Skeletal muscle satellite cell (primary cell): ENCODE data around the gene LPAR1.

Experiments used
- H3K27me3 ChIP-seq: 2 replicates; pipeline ENCODE4 v1.7.0; 2013; ENCODE audit warnings: low read length; ENCODE audit not compliant: control insufficient read depth, insufficient read depth
- H3K36me3 ChIP-seq: 2 replicates; pipeline ENCODE4 v1.7.0; 2013; ENCODE audit warnings: mild to moderate bottlenecking, control low read depth, low read length; ENCODE audit not compliant: insufficient read depth
- H3K4me1 ChIP-seq: 2 replicates; pipeline ENCODE4 v1.7.0; 2013; ENCODE audit warnings: low read length; ENCODE audit not compliant: control insufficient read depth, insufficient read depth
- H3K4me2 ChIP-seq: 2 replicates; pipeline ENCODE4 v1.7.0; 2013; ENCODE audit warnings: mild to moderate bottlenecking, low read length
- H3K4me3 ChIP-seq: 2 replicates; pipeline ENCODE4 v1.7.0; 2013; ENCODE audit warnings: low read length
- H3K9ac ChIP-seq: 2 replicates; pipeline ENCODE4 v1.7.0; 2013; ENCODE audit warnings: mild to moderate bottlenecking, low read depth, low read length, moderate library complexity
- H3K9me3 ChIP-seq: replicated peaks from 2 replicates; pipeline ENCODE4 v1.7.0; 2013; ENCODE audit warnings: mild to moderate bottlenecking, control low read depth, low read length

Gene LPAR1

GRCh38 chr9:110996436-110997220 is 41.6 kb downstream of the LPAR1 start:
- peak overlapping the region; percentile 56 for H3K4me2 ChIP-seq
- H3K4me3 ChIP-seq: peak overlapping the region; percentile 47
- peaks cover 80% of the 10 kb centered on the region for H3K4me1 ChIP-seq
- H3K9me3 ChIP-seq: no peaks in the 10 kb centered on the region
- H3K27me3 ChIP-seq: no peaks in the 10 kb centered on the region
- H3K9ac ChIP-seq: peak overlapping the region; percentile 53
- peaks cover 18% of the 10 kb centered on the region for H3K36me3 ChIP-seq

GRCh38 chr9:110995420-110996340 is 42.6 kb downstream of the LPAR1 start:
- H3K27me3 ChIP-seq: no peaks in the 10 kb centered on the region

GRCh38 chr9:110994771-110995241 is 43.5 kb downstream of the LPAR1 start:
- Histone ChIP-seq H3K36me3 (peaks cover 18% of the 10 kb centered on the region), H3K9ac (peak overlapping the region; percentile 64), H3K4me3 (no peak overlapping the region), H3K4me2 (peak overlapping the region; percentile 38), H3K9me3 (no peaks in the 10 kb centered on the region), H3K27me3 (no peaks in the 10 kb centered on the region), H3K4me1 (peaks cover 63% of the 10 kb centered on the region)

More at GRCh38 chr9:110995420-110996340, 42.6 kb downstream of the LPAR1 start:
- Histone ChIP-seq H3K36me3 (peaks cover 26% of the 10 kb centered on the region), H3K9ac (peak overlapping the region; percentile 64), H3K4me2 (peak overlapping the region; percentile 38), H3K4me3 (no peak overlapping the region), H3K4me1 (peaks cover 71% of the 10 kb centered on the region), H3K9me3 (no peaks in the 10 kb centered on the region)

- no peaks in the 10 kb centered on the region for H3K9me3 ChIP-seq
- H3K4me3 ChIP-seq: no peak overlapping the region
- no peaks in the 10 kb centered on the region for H3K27me3 ChIP-seq
- H3K36me3 ChIP-seq: peaks cover 18% of the 10 kb centered on the region
- no peak overlapping the region for H3K9ac ChIP-seq
- peaks cover 27% of the 10 kb centered on the region for H3K4me1 ChIP-seq
- no peak overlapping the region for H3K4me2 ChIP-seq
Measured at GRCh38 chr9:110990481-110990880, 47.8 kb downstream of the LPAR1 start.

GRCh38 chr9:110986529-110986928 is 51.7 kb downstream of the LPAR1 start:
- Histone ChIP-seq H3K9ac (no peak overlapping the region), H3K9me3 (no peaks in the 10 kb centered on the region), H3K4me3 (no peak overlapping the region), H3K4me2 (no peak overlapping the region), H3K27me3 (no peaks in the 10 kb centered on the region), H3K36me3 (peaks cover 26% of the 10 kb centered on the region), H3K4me1 (peaks cover 7% of the 10 kb centered on the region)

- Histone ChIP-seq H3K4me2 (no peak overlapping the region), H3K4me3 (no peak overlapping the region), H3K36me3 (peaks cover 22% of the 10 kb centered on the region), H3K27me3 (no peaks in the 10 kb centered on the region), H3K4me1 (peaks cover 7% of the 10 kb centered on the region), H3K9ac (no peak overlapping the region), H3K9me3 (no peaks in the 10 kb centered on the region)
Measured at GRCh38 chr9:110984890-110985437, 53.3 kb downstream of the LPAR1 start.

GRCh38 chr9:110980261-110980660 is 58.0 kb downstream of the LPAR1 start:
- H3K4me3 ChIP-seq: no peak overlapping the region
- peaks cover 43% of the 10 kb centered on the region for H3K4me1 ChIP-seq
- no peaks in the 10 kb centered on the region for H3K27me3 ChIP-seq
- no peak overlapping the region for H3K4me2 ChIP-seq
- no peaks in the 10 kb centered on the region for H3K9me3 ChIP-seq
- H3K36me3 ChIP-seq: peaks cover 15% of the 10 kb centered on the region
- H3K9ac ChIP-seq: no peak overlapping the region

GRCh38 chr9:110979636-110980035 is 58.6 kb downstream of the LPAR1 start:
- no peaks in the 10 kb centered on the region for H3K9me3 ChIP-seq
- H3K36me3 ChIP-seq: peaks cover 11% of the 10 kb centered on the region
- H3K9ac ChIP-seq: no peak overlapping the region
- H3K4me2 ChIP-seq: no peak overlapping the region
- H3K4me3 ChIP-seq: no peak overlapping the region
- H3K4me1 ChIP-seq: peaks cover 49% of the 10 kb centered on the region
- no peaks in the 10 kb centered on the region for H3K27me3 ChIP-seq

- Histone ChIP-seq H3K27me3 (no peaks in the 10 kb centered on the region), H3K9ac (no peak overlapping the region), H3K4me2 (no peak overlapping the region), H3K4me1 (peaks cover 55% of the 10 kb centered on the region), H3K9me3 (no peaks in the 10 kb centered on the region), H3K4me3 (no peak overlapping the region), H3K36me3 (peaks cover 4% of the 10 kb centered on the region)
Measured at GRCh38 chr9:110978516-110978915, 59.8 kb downstream of the LPAR1 start.

GRCh38 chr9:110977259-110977709 is 61.0 kb downstream of the LPAR1 start:
- H3K4me2 ChIP-seq: peak overlapping the region; percentile 46
- H3K4me1 ChIP-seq: peaks cover 55% of the 10 kb centered on the region
- H3K27me3 ChIP-seq: no peaks in the 10 kb centered on the region
- H3K9ac ChIP-seq: peak overlapping the region; percentile 7
- peaks cover 12% of the 10 kb centered on the region for H3K36me3 ChIP-seq
- H3K4me3 ChIP-seq: peak overlapping the region; percentile 25
- no peaks in the 10 kb centered on the region for H3K9me3 ChIP-seq

- Histone ChIP-seq H3K9ac (no peak overlapping the region), H3K27me3 (no peaks in the 10 kb centered on the region), H3K4me1 (peaks cover 55% of the 10 kb centered on the region), H3K9me3 (no peaks in the 10 kb centered on the region), H3K4me3 (no peak overlapping the region), H3K36me3 (peaks cover 23% of the 10 kb centered on the region), H3K4me2 (peak overlapping the region; percentile 33)
Measured at GRCh38 chr9:110975969-110976368, 62.3 kb downstream of the LPAR1 start.
